Right kidney (tissue), 1 donor: ENCODE measurements around the gene OVOL1.

Experiments used
- DNase-seq: peaks from one replicate; pipeline ENCODE4 v3.0.0-alpha.2; 2016

OVOL1 gene

DNA sequence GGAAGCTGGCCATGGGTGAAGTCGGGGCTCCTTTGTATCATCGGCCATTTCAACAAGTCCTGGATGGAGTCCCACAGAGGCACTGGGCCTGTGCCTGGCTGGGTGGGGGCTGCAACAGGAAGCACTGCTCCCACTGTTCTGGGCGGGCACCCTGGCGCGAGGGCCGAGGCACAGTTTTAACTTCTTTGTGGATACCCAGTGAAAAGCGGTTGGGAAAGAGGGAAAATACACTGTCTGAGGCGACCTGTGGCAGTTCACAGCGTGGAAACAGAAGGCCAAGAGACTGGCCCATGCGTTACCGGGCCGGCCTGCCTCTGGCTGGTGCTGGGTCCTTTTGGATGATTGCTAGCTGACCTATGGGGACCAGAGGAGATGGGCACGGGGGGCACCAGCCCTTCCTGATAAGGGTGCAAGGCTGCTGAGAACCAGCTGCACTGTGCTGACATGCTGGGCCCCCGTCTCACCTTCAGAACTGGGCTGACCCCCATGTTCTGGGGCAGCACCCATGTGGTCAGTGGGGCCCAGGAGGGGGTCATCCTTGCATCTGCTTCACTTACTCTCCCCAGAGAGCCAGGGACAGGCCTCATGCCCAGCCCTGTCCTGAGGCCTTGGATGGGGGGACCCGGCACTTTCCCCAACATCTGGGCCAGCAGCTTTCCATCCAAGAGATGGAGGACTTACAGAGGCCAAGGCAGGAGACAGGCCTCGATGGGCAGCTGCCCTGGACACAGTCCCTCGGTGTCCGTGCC lies 4.2 kb downstream of the OVOL1 start:
- DNase-seq, result no peak

DNA sequence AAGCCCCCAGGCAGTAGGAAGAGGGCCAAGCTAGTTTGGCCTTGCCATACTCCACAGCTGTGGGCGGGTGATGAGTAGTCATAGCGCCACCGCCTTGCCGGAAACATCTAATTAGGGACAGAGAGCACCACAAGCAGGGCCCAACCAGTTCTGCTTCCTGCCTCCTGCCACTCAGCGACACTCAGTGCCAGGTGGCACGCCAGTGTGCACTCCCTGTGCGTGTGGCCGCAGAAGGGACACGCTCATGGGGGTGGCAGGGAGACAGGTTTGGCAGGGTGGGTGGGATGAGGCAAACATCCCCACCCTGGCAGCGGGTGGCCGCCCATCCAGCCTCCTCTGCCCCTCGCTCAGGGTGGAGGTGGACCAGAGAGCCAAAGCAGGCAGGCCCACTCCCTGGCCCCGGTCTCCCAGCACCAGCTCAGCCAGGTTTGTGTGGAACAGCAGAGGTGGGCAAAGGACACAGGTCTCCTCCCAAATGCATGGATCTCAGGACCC lies 4.9 kb downstream of the OVOL1 start:
- DNase-seq, result no peak

DNA sequence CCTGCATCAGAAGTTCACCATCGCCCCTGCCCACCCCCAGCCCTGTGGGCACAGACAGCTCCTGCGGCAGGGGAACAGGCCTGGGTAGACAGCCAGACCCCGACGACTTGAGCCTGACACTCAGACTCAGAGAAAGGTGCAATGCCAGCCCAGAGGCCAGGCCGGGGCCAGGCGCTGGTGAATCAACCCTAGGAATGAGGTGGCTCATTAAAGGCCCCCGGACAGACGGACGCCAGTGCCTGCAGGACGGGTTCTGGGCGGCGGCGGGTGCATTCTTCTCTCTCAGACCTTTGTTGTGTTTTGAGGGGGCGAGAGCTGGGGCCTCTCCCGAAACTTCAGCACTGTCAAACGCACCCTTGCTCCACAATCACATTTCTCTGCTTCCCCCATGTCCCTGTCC lies 5.6 kb downstream of the OVOL1 start:
- DNase-seq, result no peak

DNA sequence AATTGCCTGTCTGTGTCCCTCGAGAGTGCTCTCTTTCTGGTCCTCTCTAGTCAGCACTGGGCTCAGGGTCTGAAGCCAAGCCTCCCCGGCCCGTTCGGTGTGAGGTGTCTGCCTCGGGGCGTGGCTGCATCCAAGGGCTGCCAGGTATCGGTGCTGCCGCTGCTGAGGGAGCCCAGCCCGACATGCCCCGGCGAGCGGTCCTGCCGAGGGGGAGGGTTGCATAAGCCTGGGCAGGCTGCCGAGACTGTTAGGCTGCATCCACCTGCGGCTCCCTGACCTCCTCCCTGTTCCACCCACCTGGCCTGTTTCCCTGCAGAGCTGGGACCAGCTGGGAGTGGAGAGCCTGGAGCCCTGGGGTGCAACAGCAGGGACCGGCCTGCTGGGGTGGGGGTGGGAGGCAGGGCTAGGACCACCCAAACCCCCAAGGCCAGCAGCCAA lies 6.3 kb downstream of the OVOL1 start:
- DNase-seq, result no peak

DNA sequence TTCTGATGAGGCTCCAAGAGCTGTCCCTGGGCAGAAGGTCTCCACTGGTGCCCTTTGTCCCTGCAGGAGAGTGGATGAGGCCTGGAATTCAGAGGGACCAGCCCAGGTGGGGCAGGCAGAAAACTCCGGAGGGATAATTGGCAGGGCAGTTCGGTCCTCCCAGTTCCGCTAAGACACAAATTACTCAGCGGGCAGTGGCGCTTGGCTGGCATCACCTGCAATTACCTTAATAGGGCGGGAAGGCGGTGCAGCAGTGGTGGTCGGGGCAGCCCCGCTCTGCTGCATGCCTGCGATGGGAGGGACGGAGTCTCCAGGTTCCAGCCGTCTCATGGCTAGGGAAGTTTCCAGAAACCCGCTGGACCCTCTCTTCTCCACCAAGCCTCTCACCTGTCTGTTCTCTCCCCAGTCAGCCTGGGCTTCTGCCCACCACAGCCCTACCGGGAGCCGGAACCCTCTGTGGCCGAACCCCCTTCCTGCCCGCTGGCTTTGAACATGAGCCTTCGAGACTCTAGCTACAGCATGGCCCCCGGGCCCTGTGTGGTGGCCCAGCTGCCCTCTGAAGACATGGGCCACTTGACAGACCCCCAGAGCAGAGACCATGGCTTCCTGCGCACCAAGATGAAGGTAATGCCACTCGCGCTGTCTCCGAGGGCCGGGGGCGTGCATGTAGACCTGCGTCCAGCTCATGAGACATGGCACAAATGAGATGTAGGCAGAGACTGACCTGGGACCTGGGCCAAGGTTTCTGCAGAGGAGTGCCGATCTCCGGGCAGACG lies 7.0 kb downstream of the OVOL1 start:
- no peak for DNase-seq

DNA sequence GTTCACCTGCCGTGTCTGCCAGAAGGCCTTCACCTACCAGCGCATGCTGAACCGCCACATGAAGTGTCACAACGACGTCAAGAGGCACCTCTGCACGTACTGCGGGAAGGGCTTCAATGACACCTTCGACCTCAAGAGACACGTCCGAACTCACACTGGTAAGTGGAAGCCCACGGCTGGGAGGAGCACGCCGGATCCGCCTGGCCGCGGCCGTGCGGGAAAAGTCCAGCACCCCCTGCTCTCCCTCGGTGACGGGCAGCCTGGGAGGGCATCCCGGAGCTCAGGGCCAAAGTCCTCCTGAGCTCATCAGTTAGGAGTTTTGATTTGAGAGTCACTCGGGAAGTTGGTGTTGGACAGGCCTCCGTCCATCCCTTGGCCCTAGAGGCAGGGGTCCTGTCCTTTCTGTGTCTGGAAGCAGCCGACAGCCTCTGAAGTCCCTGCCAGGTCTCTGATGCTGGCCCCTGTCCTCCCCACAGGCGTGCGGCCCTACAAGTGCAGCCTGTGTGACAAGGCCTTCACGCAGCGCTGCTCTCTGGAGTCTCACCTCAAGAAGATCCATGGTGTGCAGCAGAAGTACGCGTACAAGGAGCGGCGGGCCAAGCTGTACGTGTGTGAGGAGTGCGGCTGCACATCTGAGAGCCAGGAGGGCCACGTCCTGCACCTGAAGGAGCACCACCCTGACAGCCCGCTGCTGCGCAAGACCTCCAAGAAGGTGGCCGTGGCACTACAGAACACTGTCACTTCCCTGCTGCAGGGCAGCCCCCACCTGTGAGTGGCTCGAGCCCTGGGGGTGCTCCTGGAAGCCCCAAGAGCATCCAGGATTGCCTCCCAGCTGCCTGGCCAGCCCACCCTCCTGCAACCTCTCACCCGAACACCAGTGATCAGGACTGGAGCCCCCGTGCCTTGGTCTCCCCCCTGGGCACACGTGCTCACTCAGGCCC lies 8.0 kb downstream of the OVOL1 start:
- no peak for DNase-seq

DNA sequence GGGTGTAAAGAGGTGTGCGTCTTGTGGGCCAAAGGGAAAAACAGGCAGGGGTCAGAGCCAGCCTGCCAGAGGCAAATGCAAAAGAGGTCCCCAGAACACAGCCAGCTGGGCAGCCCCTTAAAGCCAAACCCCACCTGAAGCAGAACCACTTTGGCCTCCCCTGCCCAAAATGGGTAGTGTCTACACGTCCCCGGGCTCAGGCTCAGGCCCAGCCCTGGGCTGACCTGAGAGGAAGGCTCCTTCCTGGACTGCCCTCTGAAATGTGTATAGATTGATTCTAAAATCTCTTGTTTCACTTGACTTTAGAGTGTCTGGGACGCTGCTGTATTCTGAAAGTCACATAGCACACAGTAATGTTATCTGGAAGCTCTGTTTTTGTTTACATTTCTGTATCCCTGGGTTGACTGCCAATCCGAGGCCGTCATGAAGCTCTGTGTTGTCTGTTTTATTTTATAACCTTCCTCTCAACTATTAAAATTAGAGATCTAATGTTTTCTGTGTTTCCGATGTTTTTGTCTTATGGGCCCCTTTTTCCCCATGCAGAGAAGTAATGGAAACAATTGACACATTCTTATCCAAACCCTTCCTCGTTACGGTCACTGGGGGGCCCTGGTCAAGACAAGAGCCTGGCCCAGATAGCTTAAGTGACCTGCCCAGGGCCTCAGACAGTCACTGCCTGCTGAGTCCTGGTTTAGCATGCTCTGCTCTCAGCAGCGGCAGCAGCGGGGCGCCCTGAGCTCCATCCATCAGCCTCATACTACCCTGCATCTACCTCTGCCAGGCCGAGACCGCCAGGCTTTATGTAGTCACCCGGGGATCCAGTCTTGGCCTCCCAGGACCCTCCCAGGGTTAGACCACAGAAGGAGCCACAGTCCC lies 10.1 kb downstream of the OVOL1 start:
- no peak for DNase-seq

DNA sequence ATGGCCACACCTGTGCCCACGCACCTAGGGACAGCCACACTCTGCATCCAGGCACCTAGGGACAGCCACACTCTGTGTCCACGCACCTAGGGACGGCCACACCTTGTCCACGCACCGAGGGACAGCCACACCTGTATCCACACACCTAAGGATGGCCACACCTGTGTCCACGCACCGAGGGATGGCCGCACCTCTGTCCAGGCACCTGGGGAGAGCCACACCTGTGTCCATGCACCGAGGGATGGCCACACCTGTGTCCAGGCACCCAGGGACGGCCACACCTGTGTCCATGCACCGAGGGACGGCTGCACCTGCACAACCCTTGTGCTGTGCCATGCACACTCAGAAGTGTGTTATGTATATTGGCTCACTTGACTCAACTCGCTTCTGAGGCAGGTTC lies 10.8 kb downstream of the OVOL1 start:
- DNase-seq, result no peak

DNA sequence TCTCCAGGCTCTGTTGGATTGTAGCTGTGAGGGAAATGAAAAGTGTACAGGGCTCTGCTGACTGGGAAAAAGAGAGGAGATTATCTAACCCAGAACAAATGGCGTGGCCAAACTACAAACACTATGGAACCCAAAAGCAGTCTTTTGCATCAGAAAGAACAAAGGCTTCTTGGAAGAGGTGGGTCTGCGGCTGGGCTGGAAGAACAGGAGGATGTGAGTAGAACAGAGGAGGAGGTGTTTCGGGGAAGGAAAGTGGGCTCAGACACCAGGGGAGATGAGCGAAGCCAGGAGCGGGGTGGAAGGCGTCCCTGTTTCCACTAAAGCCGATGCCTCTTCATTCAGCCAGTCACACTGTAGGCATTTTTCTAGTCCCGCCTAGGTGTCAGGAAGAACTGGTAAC lies 12.0 kb downstream of the OVOL1 start:
- no peak for DNase-seq

DNA sequence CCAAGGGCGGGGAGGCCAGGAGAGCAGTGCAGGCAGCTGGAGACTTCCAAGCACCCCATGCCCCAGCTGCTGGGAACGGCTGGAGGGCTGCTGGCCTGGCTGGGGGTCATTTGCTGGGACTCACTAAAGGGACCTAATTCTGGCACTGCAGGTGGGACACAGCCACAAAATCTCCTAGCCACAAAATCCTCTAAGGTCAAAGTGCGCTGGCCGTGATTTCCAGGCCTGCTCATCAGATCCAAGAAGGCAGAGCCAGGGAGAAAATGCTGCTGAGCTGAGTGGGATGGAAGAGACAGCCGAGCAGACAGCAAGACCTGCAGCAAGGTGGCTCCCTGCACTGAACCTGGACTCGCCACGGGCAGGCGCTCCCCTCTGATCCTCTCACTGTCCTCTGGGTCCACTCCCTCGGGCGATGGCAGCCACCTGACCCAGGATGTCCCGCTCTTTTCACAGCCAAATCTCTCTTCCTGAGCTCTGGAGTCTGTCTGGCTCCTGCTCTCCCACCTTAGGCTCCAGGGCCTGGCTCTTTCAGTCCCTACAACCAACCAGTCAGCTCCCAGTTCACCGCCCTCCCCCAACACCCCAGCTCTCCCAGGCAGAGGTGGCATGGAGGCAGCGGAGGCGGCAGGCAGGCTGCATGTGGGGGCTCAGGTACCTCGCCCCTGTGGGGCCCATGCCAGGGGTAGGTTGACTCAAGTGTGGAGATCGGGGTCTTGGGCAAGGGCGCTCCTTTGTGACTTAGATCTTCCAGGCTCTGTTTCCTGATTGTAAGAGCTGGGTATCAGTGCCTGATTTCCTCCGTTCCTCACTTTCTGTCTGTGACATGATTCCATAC lies 14.5 kb downstream of the OVOL1 start:
- no peak for DNase-seq

DNA sequence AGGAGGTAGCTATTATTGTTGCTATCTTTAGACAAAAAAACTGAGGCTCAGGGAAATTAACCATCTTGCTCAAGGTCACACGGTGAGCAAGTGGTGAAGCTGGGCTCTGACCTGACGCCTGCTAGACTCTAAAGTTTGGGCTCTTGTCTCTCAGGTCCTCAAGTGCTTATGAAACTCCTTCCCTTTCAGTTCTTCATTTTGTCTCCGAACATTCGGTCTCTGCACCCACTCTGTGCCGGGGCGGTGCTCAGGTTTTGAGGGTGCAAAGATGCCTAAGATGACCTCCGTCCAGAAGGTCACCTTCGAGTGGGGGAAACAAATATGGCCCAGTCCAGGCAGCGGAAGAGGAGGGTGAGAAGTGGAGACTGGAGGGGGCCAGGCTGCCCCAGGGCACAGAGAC lies 16.0 kb downstream of the OVOL1 start:
- no peak for DNase-seq

DNA sequence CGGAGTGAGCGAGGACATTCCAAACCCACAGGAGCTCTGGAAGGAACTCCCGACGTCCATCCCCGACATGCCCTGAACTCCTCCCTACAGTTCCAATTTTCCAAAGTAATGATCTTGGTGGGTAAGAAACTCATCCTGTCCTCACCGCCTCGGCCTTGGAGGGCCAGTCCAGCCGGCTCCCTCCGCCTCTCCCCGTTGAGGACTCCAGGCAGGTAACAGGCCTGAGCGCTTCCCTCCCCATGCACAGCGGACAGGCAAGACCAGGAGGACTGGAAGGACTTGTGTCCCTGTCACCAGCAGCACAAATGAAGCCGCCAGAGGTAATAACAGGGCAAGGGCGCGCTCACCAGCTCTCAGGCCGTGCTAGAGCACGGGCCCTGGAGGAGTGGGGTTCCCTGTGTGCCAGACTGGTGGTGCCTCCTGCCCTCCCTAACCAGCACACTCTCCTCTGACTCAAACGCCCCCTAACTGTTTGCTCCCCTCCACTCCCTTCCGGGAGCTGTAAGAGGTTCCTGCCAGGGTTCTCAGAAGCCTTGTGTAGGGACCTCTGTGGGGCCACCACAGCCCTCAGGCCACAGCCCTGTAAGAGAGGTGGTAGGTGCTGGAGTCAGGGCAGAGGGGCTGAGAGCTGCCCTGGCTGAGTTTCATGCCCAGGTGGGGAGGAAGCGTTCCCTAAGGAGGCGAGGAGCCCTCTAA lies 17.1 kb downstream of the OVOL1 start:
- DNase-seq, result no peak

DNA sequence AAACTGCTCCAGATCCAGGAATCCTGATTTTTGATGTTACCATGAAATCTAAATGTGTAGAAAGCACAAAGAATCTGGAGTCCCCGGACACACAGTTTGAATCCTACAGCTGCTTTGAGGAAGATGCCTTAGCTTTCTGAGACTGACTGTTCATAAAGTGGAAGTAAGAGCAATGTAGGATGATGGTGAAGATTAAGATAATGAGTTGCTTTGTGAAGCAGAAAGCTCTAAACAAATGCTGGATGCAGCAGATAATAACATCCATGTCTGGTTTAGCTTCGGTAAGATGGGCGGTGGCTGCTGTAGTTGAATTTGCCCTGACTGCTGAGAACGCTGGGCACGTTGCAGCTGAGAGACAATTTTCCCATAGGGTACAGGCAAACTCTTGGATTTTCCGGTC lies 20.1 kb downstream of the OVOL1 start:
- no peak for DNase-seq

DNA sequence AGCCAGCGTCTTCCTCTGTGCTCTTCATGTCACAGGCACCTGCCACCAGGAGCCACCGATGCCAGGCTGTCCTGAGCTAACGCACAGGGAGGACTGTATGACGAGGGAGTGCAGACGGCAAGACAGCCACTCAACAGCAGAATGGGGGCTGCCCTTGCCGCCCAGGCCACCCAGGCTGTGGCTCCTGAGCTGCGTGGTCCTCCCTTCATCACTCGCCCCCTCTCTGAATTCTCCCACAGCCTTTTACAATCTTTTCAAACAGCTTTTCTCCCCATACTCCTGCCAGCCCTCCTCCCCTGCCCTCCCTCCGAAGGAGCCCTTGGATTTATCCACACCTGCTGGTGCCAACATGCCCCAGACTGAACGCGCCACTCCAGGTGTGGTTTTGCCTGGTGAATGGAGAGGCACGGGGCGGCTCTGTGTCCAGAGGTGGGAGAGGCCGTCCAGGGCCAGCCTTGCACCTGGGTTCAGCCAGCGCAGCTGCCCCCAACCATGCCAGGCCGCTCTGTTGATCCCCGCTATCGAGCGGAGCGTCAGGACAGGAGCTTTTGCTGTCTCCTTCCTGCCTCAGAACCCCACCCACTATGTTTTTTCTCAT lies 22.0 kb downstream of the OVOL1 start:
- no peak for DNase-seq

DNA sequence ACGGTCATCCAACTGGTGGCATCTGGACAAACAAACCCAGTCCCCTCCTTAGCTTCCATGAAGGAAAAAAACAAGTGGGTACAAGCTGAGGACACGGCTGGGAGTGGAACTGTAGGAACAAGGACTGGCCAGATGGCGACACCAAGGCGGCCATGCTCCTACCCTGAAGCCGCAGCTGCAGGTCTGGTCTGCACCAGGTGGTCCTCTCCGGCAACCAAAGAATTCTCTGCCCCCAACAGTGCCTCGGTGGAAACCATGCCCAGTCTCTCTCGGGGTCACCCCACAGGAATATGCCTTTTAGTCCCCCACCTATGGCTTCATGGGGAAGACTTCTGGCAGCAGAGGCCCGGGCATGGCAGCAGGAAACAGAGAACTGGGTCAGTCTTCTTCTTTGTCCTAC lies 22.6 kb downstream of the OVOL1 start:
- no peak for DNase-seq

DNA sequence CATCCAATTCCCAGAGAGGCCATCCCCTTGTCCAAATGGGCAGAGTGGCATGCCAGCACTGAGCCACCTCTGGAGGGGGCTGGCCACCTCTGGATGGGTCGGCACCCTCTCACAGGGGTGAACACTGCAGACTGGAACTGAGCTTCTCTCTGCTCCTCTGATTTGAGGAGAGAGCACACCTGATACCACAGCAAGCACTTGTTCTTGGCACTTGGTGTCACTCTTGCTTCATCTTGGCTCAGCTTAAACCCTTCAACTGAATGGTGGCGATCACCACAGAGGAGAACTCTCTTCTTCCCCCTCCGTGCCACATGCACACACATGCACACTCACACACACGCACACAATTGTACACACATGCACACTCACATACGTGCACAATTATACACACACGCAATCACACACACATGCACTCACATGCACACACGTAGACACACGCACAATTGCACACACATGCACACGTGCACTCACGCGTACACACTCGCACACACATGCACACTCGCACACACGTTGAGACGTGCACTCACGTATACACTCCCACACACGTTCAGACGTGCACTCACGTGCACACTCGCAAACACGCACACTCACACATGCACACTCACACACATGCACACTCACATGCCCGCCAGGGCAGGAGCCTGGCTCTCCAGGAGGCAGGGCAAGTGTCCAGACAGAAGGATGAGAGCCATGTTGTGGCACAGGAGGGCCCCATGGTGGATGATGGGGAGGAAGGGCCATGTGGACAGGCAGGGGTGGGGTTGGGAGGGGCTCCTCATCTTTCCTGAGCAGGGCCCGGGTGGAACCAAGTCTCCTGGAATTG lies 23.4 kb downstream of the OVOL1 start:
- DNase-seq, result no peak

DNA sequence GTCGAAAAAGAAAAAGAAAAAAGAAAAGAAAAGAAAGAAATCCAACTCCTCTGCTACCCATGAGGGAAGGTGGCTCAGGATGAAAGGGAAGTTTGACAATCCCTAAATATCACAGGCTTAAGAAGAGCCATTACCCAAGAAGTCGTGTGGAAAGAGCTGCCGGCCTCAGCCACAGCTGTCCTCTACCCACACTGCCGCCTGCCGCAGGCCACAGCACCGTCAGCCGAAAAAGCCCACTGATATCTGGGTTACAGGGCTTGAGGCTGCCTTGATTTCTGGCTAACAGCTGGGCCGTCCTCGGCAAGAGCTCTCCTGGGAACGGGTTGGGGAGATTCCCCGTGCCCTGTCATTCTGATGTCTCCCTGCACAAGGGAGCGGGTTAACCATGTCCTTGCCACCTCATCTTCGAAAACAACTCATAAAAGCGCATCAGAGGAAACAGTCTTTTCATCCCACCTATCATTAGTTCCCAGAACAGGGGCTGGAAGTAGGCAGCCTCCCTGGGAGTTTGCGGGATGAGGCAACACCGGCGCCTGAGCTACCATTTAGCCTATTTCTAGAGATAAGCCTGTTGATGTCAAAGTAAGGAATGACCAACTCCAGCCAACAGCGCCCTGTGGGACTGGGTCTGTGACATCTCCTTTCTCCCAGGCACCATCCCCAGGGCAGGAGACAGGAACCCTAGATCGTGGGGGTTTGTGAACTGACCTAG lies 25.1 kb downstream of the OVOL1 start:
- DNase-seq, result no peak
